Activated T-helper 1 cell treated with anti-CD3 and anti-CD28 coated beads, Interleukin-12 subunit alpha, Interleukin-12 subunit beta, Interleukin-2, Interleukin-4 antibody, amounts not matched to agents 30 ng/mL and 10 ng/mL and 1 ng/mL, durations not matched to agents 14 hours and 24 hours and 36 hours (primary cell): ENCODE data around the gene MAP2K2. TPM values are rescaled to one million over a fixed set of nuclear protein-coding genes. Genes with fewer than 3 reads are reported as not detected.
A peak's percentile ranks its signal among the peaks of the same experiment; 100 is the strongest.

Experiments
- DNase-seq: peaks from one replicate; pipeline ENCODE4 v3.0.0; 2021; ENCODE audit warnings: low spot score
- H3K27ac Mint-ChIP-seq: one replicate; pipeline ENCODE4 v1.8.0; 2021; ENCODE audit warnings: mild to moderate bottlenecking, mixed read lengths
- H3K27me3 Mint-ChIP-seq: one replicate; pipeline ENCODE4 v1.8.0; 2022; ENCODE audit warnings: mild to moderate bottlenecking, moderate library complexity, mixed read lengths; ENCODE audit not compliant: insufficient read depth
- H3K36me3 Mint-ChIP-seq: one replicate; pipeline ENCODE4 v1.8.0; 2021; ENCODE audit warnings: low read depth, mixed read lengths
- H3K4me1 Mint-ChIP-seq: one replicate; pipeline ENCODE4 v1.8.0; 2021; ENCODE audit warnings: low read depth, mixed read lengths
- H3K4me3 Mint-ChIP-seq: one replicate; pipeline ENCODE4 v1.8.0; 2021; ENCODE audit warnings: mild to moderate bottlenecking, moderate library complexity, mixed read lengths
- H3K9me3 Mint-ChIP-seq: one replicate; pipeline ENCODE4 v1.8.0; 2021; ENCODE audit warnings: mixed read lengths
- intact Hi-C: fragments of 100-400 bp; cut with micrococcal nuclease; formaldehyde crosslinking; loops from one replicate; pipeline ENCODE4 v1.15.1; 2024
- total RNA-seq: library from RNA; stranded (reverse); gene quantifications from 2 replicates; pipeline ENCODE4 v1.2.3, GENCODE V29; 2022

Gene MAP2K2
- total RNA-seq, 1 donor from 2014 or later, result 135 TPM

- intact Hi-C loops, result loop anchor here (1.0 kb wide), 1 partner anchor 9 kb away; no protein-coding TSS in a partner anchor
- Mint-ChIP-seq H3K4me3 (peak overlapping the region; percentile 61), H3K9me3 (no peaks in the 10 kb centered on the region), H3K27ac (peak overlapping the region; percentile 83), H3K4me1 (peaks cover 32% of the 10 kb centered on the region), H3K36me3 (no peaks in the 10 kb centered on the region), H3K27me3 (no peaks in the 10 kb centered on the region)
- DNase-seq, result peak; percentile 41
Measured at GRCh38 chr19:4077800-4078684, 45.9 kb downstream of the MAP2K2 start.

- Mint-ChIP-seq H3K36me3 (no peaks in the 10 kb centered on the region), H3K4me3 (no peak overlapping the region), H3K4me1 (peaks cover 32% of the 10 kb centered on the region), H3K27ac (peak overlapping the region; percentile 63), H3K27me3 (no peaks in the 10 kb centered on the region), H3K9me3 (no peaks in the 10 kb centered on the region)
- no peak for DNase-seq
- intact Hi-C loops, result no loop called here
Measured at GRCh38 chr19:4077007-4077374, 46.9 kb downstream of the MAP2K2 start.

- H3K36me3 Mint-ChIP-seq, result no peaks in the 10 kb centered on the region
- no peaks in the 10 kb centered on the region for H3K9me3 Mint-ChIP-seq
- no peaks in the 10 kb centered on the region for H3K27me3 Mint-ChIP-seq
- H3K4me1 Mint-ChIP-seq, result peaks cover 32% of the 10 kb centered on the region
- peak overlapping the region; percentile 39 for H3K4me3 Mint-ChIP-seq
- peak overlapping the region; percentile 79 for H3K27ac Mint-ChIP-seq
- DNase-seq, result peak; percentile 16
- intact Hi-C loops, result loop anchor here (1.0 kb wide), 2 partner anchors 9 to 14 kb away; partner anchors contain the start of gene ZBTB7A
Measured at GRCh38 chr19:4075373-4075772, 48.5 kb downstream of the MAP2K2 start.

GRCh38 chr19:4071610-4072009 lies 52.3 kb downstream of the MAP2K2 start:
- Mint-ChIP-seq H3K4me1 (peaks cover 33% of the 10 kb centered on the region), H3K27ac (no peak overlapping the region), H3K9me3 (no peaks in the 10 kb centered on the region), H3K36me3 (no peaks in the 10 kb centered on the region), H3K4me3 (no peak overlapping the region), H3K27me3 (no peaks in the 10 kb centered on the region)
- no peak for DNase-seq
- intact Hi-C loops, result no loop called here

GRCh38 chr19:4069331-4069959 lies 54.5 kb downstream of the MAP2K2 start:
- Mint-ChIP-seq H3K9me3 (no peaks in the 10 kb centered on the region), H3K4me3 (peak overlapping the region; percentile 81), H3K36me3 (no peaks in the 10 kb centered on the region), H3K27me3 (no peaks in the 10 kb centered on the region), H3K4me1 (peaks cover 19% of the 10 kb centered on the region), H3K27ac (peak overlapping the region; percentile 23)
- intact Hi-C loops, result loop anchor here (1.0 to 5.0 kb wide), 3 partner anchors 9 to 403 kb away; partner anchors contain the start of genes CHAF1A, HDGFL2 and SH3GL1
- peak; percentile 39 for DNase-seq

- Mint-ChIP-seq H3K9me3 (no peaks in the 10 kb centered on the region), H3K27me3 (no peaks in the 10 kb centered on the region), H3K4me3 (peak overlapping the region; percentile 81), H3K4me1 (peaks cover 16% of the 10 kb centered on the region), H3K27ac (peak overlapping the region; percentile 85), H3K36me3 (peaks cover 4% of the 10 kb centered on the region)
- intact Hi-C loops, result loop anchor here (5.0 kb wide), 2 partner anchors 334 to 404 kb away; partner anchors contain the start of genes CHAF1A, HDGFL2 and SH3GL1
- DNase-seq, result no peak
Measured at GRCh38 chr19:4068047-4068966, 55.6 kb downstream of the MAP2K2 start.

- Mint-ChIP-seq H3K9me3 (no peaks in the 10 kb centered on the region), H3K27ac (peak overlapping the region; percentile 85), H3K4me3 (peak overlapping the region; percentile 81), H3K4me1 (peaks cover 16% of the 10 kb centered on the region), H3K36me3 (peaks cover 4% of the 10 kb centered on the region), H3K27me3 (no peaks in the 10 kb centered on the region)
- DNase-seq, result peak; percentile 50
- intact Hi-C loops, result loop anchor here (5.0 kb wide), 2 partner anchors 335 to 405 kb away; partner anchors contain the start of genes CHAF1A, HDGFL2 and SH3GL1
Measured at GRCh38 chr19:4067396-4068046, 56.4 kb downstream of the MAP2K2 start.

- Mint-ChIP-seq H3K36me3 (peaks cover 4% of the 10 kb centered on the region), H3K27ac (peak within 1 kb of the TSS; percentile 87), H3K27me3 (no peaks in the 10 kb centered on the region), H3K4me1 (peaks cover 16% of the 10 kb centered on the region), H3K9me3 (no peaks in the 10 kb centered on the region), H3K4me3 (peak within 1 kb of the TSS; percentile 82)
- intact Hi-C loops, result loop anchor here (1.0 to 5.0 kb wide), 12 partner anchors 8 to 405 kb away; partner anchors contain the start of genes ANKRD24, CHAF1A, EEF2 and HDGFL2
- peak; percentile 67 for DNase-seq
Measured at GRCh38 chr19:4066682-4067395, 57.1 kb downstream of the MAP2K2 start, which contains the start of gene ZBTB7A. TSS of gene ZBTB7A (minus strand) at chr19:4066899. CDS start at chr19:4055232, 11,667 bp downstream.

GRCh38 chr19:4066176-4066606 lies 57.7 kb downstream of the MAP2K2 start:
- no peaks in the 10 kb centered on the region for H3K27me3 Mint-ChIP-seq
- peaks cover 4% of the 10 kb centered on the region for H3K36me3 Mint-ChIP-seq
- H3K4me1 Mint-ChIP-seq, result peaks cover 16% of the 10 kb centered on the region
- no peak overlapping the region for H3K27ac Mint-ChIP-seq
- peak overlapping the region; percentile 64 for H3K4me3 Mint-ChIP-seq
- intact Hi-C loops, result loop anchor here (1.0 to 5.0 kb wide), 12 partner anchors 9 to 406 kb away; partner anchors contain the start of genes ANKRD24, CHAF1A, EEF2 and HDGFL2
- no peaks in the 10 kb centered on the region for H3K9me3 Mint-ChIP-seq
- DNase-seq, result peak; percentile 24

- H3K27ac Mint-ChIP-seq, result no peak overlapping the region
- DNase-seq, result peak; percentile 97
- H3K36me3 Mint-ChIP-seq, result peaks cover 4% of the 10 kb centered on the region
- intact Hi-C loops, result loop anchor here (1.0 to 5.0 kb wide), 12 partner anchors 10 to 407 kb away; partner anchors contain the start of genes ANKRD24, CHAF1A, EEF2 and HDGFL2
- H3K4me1 Mint-ChIP-seq, result peaks cover 16% of the 10 kb centered on the region
- H3K4me3 Mint-ChIP-seq, result peak overlapping the region; percentile 64
- no peaks in the 10 kb centered on the region for H3K27me3 Mint-ChIP-seq
- H3K9me3 Mint-ChIP-seq, result no peaks in the 10 kb centered on the region
Measured at GRCh38 chr19:4065430-4066175, 58.3 kb downstream of the MAP2K2 start.
